GM15510 (cell line): ENCODE measurements around the gene TMEM72.

ENCODE experiments used
- POLR2A ChIP-seq: IDR thresholded peaks from 3 replicates; pipeline ENCODE4 v1.6.1; 2011; ENCODE audit warnings: borderline replicate concordance; ENCODE audit not compliant: insufficient read length; ENCODE audit errors: extremely low read depth

TMEM72 gene

GRCh38 chr10:44958196-44958897 is 47.2 kb downstream of the TMEM72 start:
- no peak for TF ChIP-seq POLR2A

- TF ChIP-seq POLR2A, result no peak
These were observed 47.7 kb downstream of the TMEM72 start for GRCh38 chr10:44958898-44959246.

GRCh38 chr10:44959247-44960087 is 48.3 kb downstream of the TMEM72 start, which contains the start of gene RASSF4:
Gene RASSF4 (plus strand): TSS chr10:44959802. CDS start chr10:44970203, 10,401 bp downstream.
- peak; percentile 94 for TF ChIP-seq POLR2A

GRCh38 chr10:44960088-44960460 is 48.9 kb downstream of the TMEM72 start:
- no peak for TF ChIP-seq POLR2A

GRCh38 chr10:44960482-44961229 is 49.5 kb downstream of the TMEM72 start:
- TF ChIP-seq POLR2A, result no peak

- TF ChIP-seq POLR2A, result no peak
These were observed 50.1 kb downstream of the TMEM72 start for GRCh38 chr10:44961230-44961571.

GRCh38 chr10:44961931-44962750 is 51.0 kb downstream of the TMEM72 start:
- no peak for TF ChIP-seq POLR2A

GRCh38 chr10:44962870-44963738 is 52.0 kb downstream of the TMEM72 start:
- no peak for TF ChIP-seq POLR2A

- no peak for TF ChIP-seq POLR2A
These were observed 52.9 kb downstream of the TMEM72 start for GRCh38 chr10:44963772-44964633.

GRCh38 chr10:44965104-44965503 is 54.0 kb downstream of the TMEM72 start:
- TF ChIP-seq POLR2A, result no peak

GRCh38 chr10:44965651-44966097 is 54.5 kb downstream of the TMEM72 start:
- TF ChIP-seq POLR2A, result no peak

GRCh38 chr10:44966129-44966815 is 55.1 kb downstream of the TMEM72 start:
- TF ChIP-seq POLR2A, result no peak
